ENCODE measurements around the gene UBE2H. TPM values are rescaled to one million over a fixed set of nuclear protein-coding genes. Genes with fewer than 3 reads are reported as not detected.
"Not testable (repeated sequence)": the region's sequence is repeated elsewhere in the genome, so short reads cannot be mapped to it uniquely, and the experiment has no call there.

UBE2H gene
- total and polyA plus RNA-seq, 4 donors = 11.9 to 84.2 (median 23.7) TPM

GRCh38 chr7:129796186-129796775 is 156.5 kb downstream of the UBE2H start:
- no peaks in the 10 kb centered on the region for H3K36me3 ChIP-seq (ENCODE audit: control insufficient read depth in 4 of 4, insufficient read depth in 3 of 4, low read depth in 1 of 4, low read length in 3 of 4)
- no peak for DNase-seq (ENCODE audit: low spot score)
- H3K27me3 ChIP-seq (ENCODE audit: control insufficient read depth in 4 of 4, insufficient read depth in 4 of 4, low read length in 3 of 4) = no peaks in the 10 kb centered on the region
- no peak overlapping the region for H3K9ac ChIP-seq (ENCODE audit: low read depth in 1 of 2, low read length in 2 of 2)
- H3K4me1 ChIP-seq (ENCODE audit: control insufficient read depth in 4 of 4, insufficient read depth in 4 of 4, low read length in 3 of 4) = no peaks in the 10 kb centered on the region
- H3K9me3 ChIP-seq (ENCODE audit: control insufficient read depth in 4 of 4, low read length in 3 of 4) = no peaks in the 10 kb centered on the region
- no peak for TF ChIP-seq TAF1 (conservative IDR thresholded peaks at IDR 0.05)
- no peak for TF ChIP-seq FOXA1 (IDR thresholded peaks at IDR 0.05)
- TF ChIP-seq EGR1 (IDR thresholded peaks at IDR 0.05; ENCODE audit: low read depth in 2 of 2) = no peak
- no peak for TF ChIP-seq MAX (IDR thresholded peaks at IDR 0.05)
- no peak for TF ChIP-seq REST (IDR thresholded peaks at IDR 0.05)
- no peak for TF ChIP-seq GABPA (IDR thresholded peaks at IDR 0.05 in 1 of 2, conservative IDR thresholded peaks at IDR 0.05 in 1 of 2)
- no peak for TF ChIP-seq JUND (IDR thresholded peaks at IDR 0.05)
- TF ChIP-seq ZBTB33 (IDR thresholded peaks at IDR 0.05) = no peak
- TF ChIP-seq YY1 (IDR thresholded peaks at IDR 0.05) = no peak
- no peak for TF ChIP-seq CTCF (IDR thresholded peaks at IDR 0.05; ENCODE audit: low read depth, low read length, missing input control)
- TF ChIP-seq RAD21 (IDR thresholded peaks at IDR 0.05) = no peak
- no peak for TF ChIP-seq ATF3 (IDR thresholded peaks at IDR 0.05)
- no peak for TF ChIP-seq RXRA (IDR thresholded peaks at IDR 0.05)
- TF ChIP-seq HNF4A (conservative IDR thresholded peaks at IDR 0.05) = no peak
- TF ChIP-seq NR2F2 (IDR thresholded peaks at IDR 0.05) = no peak
- no peak for TF ChIP-seq FOXA2 (IDR thresholded peaks at IDR 0.05)
- TF ChIP-seq SP1 (IDR thresholded peaks at IDR 0.05) = no peak
- no peak for TF ChIP-seq HNF4G (IDR thresholded peaks at IDR 0.05)
- WGBS = 94% methylated on average over 9 of the region's 9 CpGs
- H3K4me3 ChIP-seq (ENCODE audit: low read depth in 1 of 3, low read length in 3 of 3) = no peak overlapping the region
- no peak overlapping the region for H3K27ac ChIP-seq (ENCODE audit: low read depth in 1 of 2, low read length in 2 of 2)

- WGBS = 91% methylated on average over 9 of the region's 9 CpGs
- H3K9ac ChIP-seq (ENCODE audit: low read depth in 1 of 2, low read length in 2 of 2); H3K4me3 ChIP-seq (ENCODE audit: low read depth in 1 of 3, low read length in 3 of 3); DNase-seq (ENCODE audit: low spot score); H3K9me3 ChIP-seq (ENCODE audit: control insufficient read depth in 4 of 4, low read length in 3 of 4); H3K36me3 ChIP-seq (ENCODE audit: control insufficient read depth in 4 of 4, insufficient read depth in 3 of 4, low read depth in 1 of 4, low read length in 3 of 4); H3K27ac ChIP-seq (ENCODE audit: low read depth in 1 of 2, low read length in 2 of 2); H3K27me3 ChIP-seq (ENCODE audit: control insufficient read depth in 4 of 4, insufficient read depth in 4 of 4, low read length in 3 of 4); H3K4me1 ChIP-seq (ENCODE audit: control insufficient read depth in 4 of 4, insufficient read depth in 4 of 4, low read length in 3 of 4): not testable (repeated sequence)
These were observed 158.3 kb downstream of the UBE2H start for GRCh38 chr7:129794461-129794860.
